RWPE2 (cell line): ENCODE results near the gene RNF6.

Experiments used
- ATAC-seq: fragments of 200-7000 bp; cut with Tn5 transposase; 3 replicates; pipeline ENCODE4 v1.9.1; 2021; ENCODE audit warnings: low read depth
- DNase-seq: peaks from one replicate; pipeline ENCODE4 v3.0.0-alpha.2; 2020; ENCODE audit warnings: low spot score
- H3K27ac ChIP-seq: fragments of 450-650 bp; 2 replicates; pipeline ENCODE4 v1.5.1; 2017; ENCODE audit warnings: mild to moderate bottlenecking; ENCODE audit not compliant: poor library complexity, severe bottlenecking
- H3K27me3 ChIP-seq: fragments of 250-450 bp; sonication (Bioruptor Pico); 2 replicates; pipeline ENCODE4 v1.5.1; 2021; ENCODE audit warnings: mild to moderate bottlenecking, moderate library complexity; ENCODE audit not compliant: insufficient read depth, poor library complexity, severe bottlenecking
- H3K36me3 ChIP-seq: fragments of 250-450 bp; sonication (Bioruptor Pico); 2 replicates; pipeline ENCODE4 v1.5.1; 2020; ENCODE audit warnings: low read depth, mild to moderate bottlenecking, moderate library complexity
- H3K4me1 ChIP-seq: fragments of 250-450 bp; sonication (Bioruptor Pico); 2 replicates; pipeline ENCODE4 v1.5.1; 2021; ENCODE audit warnings: mild to moderate bottlenecking, moderate library complexity; ENCODE audit not compliant: insufficient read depth, poor library complexity, severe bottlenecking
- H3K4me3 ChIP-seq: fragments of 250-450 bp; sonication (Bioruptor Pico); 2 replicates; pipeline ENCODE4 v1.5.1; 2021; ENCODE audit warnings: mild to moderate bottlenecking, moderate library complexity; ENCODE audit not compliant: severe bottlenecking
- H3K9me3 ChIP-seq: fragments of 250-450 bp; sonication (Bioruptor Pico); 2 replicates; pipeline ENCODE4 v1.5.1; 2021; ENCODE audit warnings: mild to moderate bottlenecking, moderate library complexity; ENCODE audit not compliant: severe bottlenecking
- TF ChIP-seq, protein P1 (sequence below): fragments of 450-650 bp; IDR thresholded peaks from one replicate; pipeline ENCODE4 v1.5.1; 2017; ENCODE audit warnings: mild to moderate bottlenecking, moderate library complexity; ENCODE audit not compliant: poor library complexity, severe bottlenecking

Gene RNF6

GRCh38 chr13:26247011-26247410 lies 24.9 kb upstream of the RNF6 start:
- no peak for DNase-seq
- ATAC-seq: no peak
- H3K36me3 ChIP-seq: no peaks in the 10 kb centered on the region
- H3K9me3 ChIP-seq: no peaks in the 10 kb centered on the region
- H3K4me3 ChIP-seq: no peak overlapping the region
- TF ChIP-seq, protein P1, sequence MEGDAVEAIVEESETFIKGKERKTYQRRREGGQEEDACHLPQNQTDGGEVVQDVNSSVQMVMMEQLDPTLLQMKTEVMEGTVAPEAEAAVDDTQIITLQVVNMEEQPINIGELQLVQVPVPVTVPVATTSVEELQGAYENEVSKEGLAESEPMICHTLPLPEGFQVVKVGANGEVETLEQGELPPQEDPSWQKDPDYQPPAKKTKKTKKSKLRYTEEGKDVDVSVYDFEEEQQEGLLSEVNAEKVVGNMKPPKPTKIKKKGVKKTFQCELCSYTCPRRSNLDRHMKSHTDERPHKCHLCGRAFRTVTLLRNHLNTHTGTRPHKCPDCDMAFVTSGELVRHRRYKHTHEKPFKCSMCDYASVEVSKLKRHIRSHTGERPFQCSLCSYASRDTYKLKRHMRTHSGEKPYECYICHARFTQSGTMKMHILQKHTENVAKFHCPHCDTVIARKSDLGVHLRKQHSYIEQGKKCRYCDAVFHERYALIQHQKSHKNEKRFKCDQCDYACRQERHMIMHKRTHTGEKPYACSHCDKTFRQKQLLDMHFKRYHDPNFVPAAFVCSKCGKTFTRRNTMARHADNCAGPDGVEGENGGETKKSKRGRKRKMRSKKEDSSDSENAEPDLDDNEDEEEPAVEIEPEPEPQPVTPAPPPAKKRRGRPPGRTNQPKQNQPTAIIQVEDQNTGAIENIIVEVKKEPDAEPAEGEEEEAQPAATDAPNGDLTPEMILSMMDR: no peak
- no peaks in the 10 kb centered on the region for H3K4me1 ChIP-seq
- no peaks in the 10 kb centered on the region for H3K27me3 ChIP-seq
- no peak overlapping the region for H3K27ac ChIP-seq

GRCh38 chr13:26246154-26246553 lies 24.0 kb upstream of the RNF6 start:
- ATAC-seq (no peak), DNase-seq (no peak)
- Histone ChIP-seq H3K27me3 (no peaks in the 10 kb centered on the region), H3K4me1 (no peaks in the 10 kb centered on the region), H3K9me3 (no peaks in the 10 kb centered on the region), H3K36me3 (no peaks in the 10 kb centered on the region), H3K4me3 (no peak overlapping the region), H3K27ac (no peak overlapping the region)
- TF ChIP-seq, protein P1: no peak

DNA sequence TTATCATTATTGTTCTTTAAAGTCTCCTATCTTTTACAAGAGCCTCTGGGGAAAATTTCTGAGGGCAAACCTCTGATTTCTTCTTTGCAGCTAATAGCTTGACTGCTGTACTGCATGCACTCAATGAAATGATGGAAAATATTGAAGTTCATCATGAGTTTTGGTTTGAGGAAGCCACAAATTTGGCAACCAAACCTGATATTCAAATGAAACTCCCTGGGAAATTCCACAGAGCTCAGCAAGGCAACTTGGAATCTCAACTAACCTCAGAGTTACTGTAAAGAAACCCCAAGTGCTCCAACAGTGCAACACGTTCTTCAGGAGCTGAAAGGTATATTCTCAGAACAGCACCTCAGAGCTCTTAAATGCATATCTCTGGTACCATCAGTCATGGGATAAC lies 14.2 kb upstream of the RNF6 start:
- Histone ChIP-seq H3K27ac (no peak overlapping the region), H3K4me3 (no peak overlapping the region), H3K9me3 (no peaks in the 10 kb centered on the region), H3K4me1 (no peaks in the 10 kb centered on the region), H3K36me3 (no peaks in the 10 kb centered on the region), H3K27me3 (no peaks in the 10 kb centered on the region)
- DNase-seq: no peak
- TF ChIP-seq, protein P1: no peak
- no peak for ATAC-seq

- DNase-seq: no peak
- Histone ChIP-seq H3K9me3 (no peaks in the 10 kb centered on the region), H3K4me3 (no peak overlapping the region), H3K27me3 (no peaks in the 10 kb centered on the region), H3K4me1 (no peaks in the 10 kb centered on the region), H3K36me3 (no peaks in the 10 kb centered on the region), H3K27ac (no peak overlapping the region)
- TF ChIP-seq, protein P1: no peak
- no peak for ATAC-seq
These were observed 8.6 kb upstream of the RNF6 start for GRCh38 chr13:26230703-26231102.

- no peaks in the 10 kb centered on the region for H3K36me3 ChIP-seq
- no peak overlapping the region for H3K4me3 ChIP-seq
- DNase-seq (no peak), ATAC-seq (no peak)
- no peak overlapping the region for H3K27ac ChIP-seq
- H3K4me1 ChIP-seq: no peaks in the 10 kb centered on the region
- H3K27me3 ChIP-seq: no peaks in the 10 kb centered on the region
- H3K9me3 ChIP-seq: no peaks in the 10 kb centered on the region
- TF ChIP-seq, protein P1: no peak
These were observed 7.0 kb upstream of the RNF6 start for GRCh38 chr13:26229080-26229615.
